ENCODE results near the gene KIF1A. TPM values are rescaled to one million over a fixed set of nuclear protein-coding genes. Genes with fewer than 3 reads are reported as not detected.
A peak's percentile ranks its signal among the peaks of the same experiment; 100 is the strongest.

Gene KIF1A
- total and polyA plus RNA-seq, 2 of the 13 experiments (the other 11 are each of a cell fraction or from before 2014, with no cell fraction given), result 0.01 TPM; not detected in 1

DNA sequence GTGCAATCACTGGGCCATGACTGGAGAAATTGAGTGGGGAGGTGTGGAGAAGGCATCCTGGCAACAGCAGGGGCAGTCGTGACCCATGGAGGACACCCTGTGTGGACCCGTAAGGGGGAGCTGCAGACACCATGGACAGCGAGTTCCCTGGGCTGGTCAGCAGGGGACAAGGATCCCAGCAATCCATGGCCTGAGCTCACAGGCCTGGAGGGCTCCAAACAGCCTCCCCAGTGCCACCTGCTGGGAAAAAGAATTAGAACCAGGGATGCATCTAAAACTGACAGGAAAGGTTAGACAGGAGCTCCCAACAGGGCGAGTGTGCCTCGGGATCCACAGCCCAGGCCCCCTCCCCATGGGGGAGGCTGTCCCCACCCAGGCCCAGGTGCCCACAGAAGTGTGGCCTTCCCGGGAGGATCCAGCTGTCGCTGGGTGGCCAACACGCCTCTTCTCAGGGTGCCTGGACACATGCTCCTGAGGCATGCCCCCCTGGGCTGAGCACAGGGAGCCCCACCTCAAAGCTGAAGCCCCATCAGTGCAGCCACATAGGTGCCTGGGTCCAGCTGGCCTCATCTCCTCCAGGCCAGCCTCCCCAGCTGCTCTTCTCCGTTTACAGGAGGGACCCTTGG, 20.5 kb upstream of the KIF1A start (continued):
- TF ChIP-seq ZNF574 (CRISPR knock-in tag; IDR thresholded peaks at IDR 0.05) (peak; percentile 76), ISX (CRISPR knock-in tag; conservative IDR thresholded peaks at IDR 0.05) (no peak), ZFY (CRISPR knock-in tag; IDR thresholded peaks at IDR 0.05) (peak; percentile 38; the same call in 1 of the 2 replicates), TBX3 (IDR thresholded peaks at IDR 0.05; ENCODE audit: borderline replicate concordance) (no peak), ZNF768 (CRISPR knock-in tag; IDR thresholded peaks at IDR 0.05) (peak; percentile 24; the same call in 1 of the 2 replicates), ATF7-NPFF (CRISPR knock-in tag; IDR thresholded peaks at IDR 0.05; ENCODE audit: low read depth) (no peak), FOXO1 (CRISPR knock-in tag; IDR thresholded peaks at IDR 0.05) (no peak), ZNF639 (CRISPR knock-in tag; conservative IDR thresholded peaks at IDR 0.05) (no peak), ZSCAN30 (CRISPR knock-in tag; IDR thresholded peaks at IDR 0.05) (no peak), ZNF317 (CRISPR knock-in tag; IDR thresholded peaks at IDR 0.05) (no peak; the same call in 1 of the 2 replicates)
- TF ChIP-seq, protein P1, sequence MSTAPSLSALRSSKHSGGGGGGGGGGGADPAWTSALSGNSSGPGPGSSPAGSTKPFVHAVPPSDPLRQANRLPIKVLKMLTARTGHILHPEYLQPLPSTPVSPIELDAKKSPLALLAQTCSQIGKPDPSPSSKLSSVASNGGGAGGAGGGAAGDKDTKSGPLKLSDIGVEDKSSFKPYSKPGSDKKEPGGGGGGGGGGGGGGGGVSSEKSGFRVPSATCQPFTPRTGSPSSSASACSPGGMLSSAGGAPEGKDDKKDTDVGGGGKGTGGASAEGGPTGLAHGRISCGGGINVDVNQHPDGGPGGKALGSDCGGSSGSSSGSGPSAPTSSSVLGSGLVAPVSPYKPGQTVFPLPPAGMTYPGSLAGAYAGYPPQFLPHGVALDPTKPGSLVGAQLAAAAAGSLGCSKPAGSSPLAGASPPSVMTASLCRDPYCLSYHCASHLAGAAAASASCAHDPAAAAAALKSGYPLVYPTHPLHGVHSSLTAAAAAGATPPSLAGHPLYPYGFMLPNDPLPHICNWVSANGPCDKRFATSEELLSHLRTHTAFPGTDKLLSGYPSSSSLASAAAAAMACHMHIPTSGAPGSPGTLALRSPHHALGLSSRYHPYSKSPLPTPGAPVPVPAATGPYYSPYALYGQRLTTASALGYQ (CRISPR knock-in tag; IDR thresholded peaks at IDR 0.05), result no peak
- TF ChIP-seq, protein P2, sequence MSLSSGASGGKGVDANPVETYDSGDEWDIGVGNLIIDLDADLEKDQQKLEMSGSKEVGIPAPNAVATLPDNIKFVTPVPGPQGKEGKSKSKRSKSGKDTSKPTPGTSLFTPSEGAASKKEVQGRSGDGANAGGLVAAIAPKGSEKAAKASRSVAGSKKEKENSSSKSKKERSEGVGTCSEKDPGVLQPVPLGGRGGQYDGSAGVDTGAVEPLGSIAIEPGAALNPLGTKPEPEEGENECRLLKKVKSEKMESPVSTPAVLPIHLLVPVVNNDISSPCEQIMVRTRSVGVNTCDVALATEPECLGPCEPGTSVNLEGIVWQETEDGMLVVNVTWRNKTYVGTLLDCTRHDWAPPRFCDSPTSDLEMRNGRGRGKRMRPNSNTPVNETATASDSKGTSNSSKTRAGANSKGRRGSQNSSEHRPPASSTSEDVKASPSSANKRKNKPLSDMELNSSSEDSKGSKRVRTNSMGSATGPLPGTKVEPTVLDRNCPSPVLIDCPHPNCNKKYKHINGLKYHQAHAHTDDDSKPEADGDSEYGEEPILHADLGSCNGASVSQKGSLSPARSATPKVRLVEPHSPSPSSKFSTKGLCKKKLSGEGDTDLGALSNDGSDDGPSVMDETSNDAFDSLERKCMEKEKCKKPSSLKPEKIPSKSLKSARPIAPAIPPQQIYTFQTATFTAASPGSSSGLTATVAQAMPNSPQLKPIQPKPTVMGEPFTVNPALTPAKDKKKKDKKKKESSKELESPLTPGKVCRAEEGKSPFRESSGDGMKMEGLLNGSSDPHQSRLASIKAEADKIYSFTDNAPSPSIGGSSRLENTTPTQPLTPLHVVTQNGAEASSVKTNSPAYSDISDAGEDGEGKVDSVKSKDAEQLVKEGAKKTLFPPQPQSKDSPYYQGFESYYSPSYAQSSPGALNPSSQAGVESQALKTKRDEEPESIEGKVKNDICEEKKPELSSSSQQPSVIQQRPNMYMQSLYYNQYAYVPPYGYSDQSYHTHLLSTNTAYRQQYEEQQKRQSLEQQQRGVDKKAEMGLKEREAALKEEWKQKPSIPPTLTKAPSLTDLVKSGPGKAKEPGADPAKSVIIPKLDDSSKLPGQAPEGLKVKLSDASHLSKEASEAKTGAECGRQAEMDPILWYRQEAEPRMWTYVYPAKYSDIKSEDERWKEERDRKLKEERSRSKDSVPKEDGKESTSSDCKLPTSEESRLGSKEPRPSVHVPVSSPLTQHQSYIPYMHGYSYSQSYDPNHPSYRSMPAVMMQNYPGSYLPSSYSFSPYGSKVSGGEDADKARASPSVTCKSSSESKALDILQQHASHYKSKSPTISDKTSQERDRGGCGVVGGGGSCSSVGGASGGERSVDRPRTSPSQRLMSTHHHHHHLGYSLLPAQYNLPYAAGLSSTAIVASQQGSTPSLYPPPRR (CRISPR knock-in tag; IDR thresholded peaks at IDR 0.05; ENCODE audit: borderline replicate concordance), result no peak
- TF ChIP-seq, protein P3, sequence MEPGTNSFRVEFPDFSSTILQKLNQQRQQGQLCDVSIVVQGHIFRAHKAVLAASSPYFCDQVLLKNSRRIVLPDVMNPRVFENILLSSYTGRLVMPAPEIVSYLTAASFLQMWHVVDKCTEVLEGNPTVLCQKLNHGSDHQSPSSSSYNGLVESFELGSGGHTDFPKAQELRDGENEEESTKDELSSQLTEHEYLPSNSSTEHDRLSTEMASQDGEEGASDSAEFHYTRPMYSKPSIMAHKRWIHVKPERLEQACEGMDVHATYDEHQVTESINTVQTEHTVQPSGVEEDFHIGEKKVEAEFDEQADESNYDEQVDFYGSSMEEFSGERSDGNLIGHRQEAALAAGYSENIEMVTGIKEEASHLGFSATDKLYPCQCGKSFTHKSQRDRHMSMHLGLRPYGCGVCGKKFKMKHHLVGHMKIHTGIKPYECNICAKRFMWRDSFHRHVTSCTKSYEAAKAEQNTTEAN (CRISPR knock-in tag; conservative IDR thresholded peaks at IDR 0.05), result 0 out of 2 replicates have a peak, but pooled peaks have one; percentile 23
- TF ChIP-seq, protein P4, sequence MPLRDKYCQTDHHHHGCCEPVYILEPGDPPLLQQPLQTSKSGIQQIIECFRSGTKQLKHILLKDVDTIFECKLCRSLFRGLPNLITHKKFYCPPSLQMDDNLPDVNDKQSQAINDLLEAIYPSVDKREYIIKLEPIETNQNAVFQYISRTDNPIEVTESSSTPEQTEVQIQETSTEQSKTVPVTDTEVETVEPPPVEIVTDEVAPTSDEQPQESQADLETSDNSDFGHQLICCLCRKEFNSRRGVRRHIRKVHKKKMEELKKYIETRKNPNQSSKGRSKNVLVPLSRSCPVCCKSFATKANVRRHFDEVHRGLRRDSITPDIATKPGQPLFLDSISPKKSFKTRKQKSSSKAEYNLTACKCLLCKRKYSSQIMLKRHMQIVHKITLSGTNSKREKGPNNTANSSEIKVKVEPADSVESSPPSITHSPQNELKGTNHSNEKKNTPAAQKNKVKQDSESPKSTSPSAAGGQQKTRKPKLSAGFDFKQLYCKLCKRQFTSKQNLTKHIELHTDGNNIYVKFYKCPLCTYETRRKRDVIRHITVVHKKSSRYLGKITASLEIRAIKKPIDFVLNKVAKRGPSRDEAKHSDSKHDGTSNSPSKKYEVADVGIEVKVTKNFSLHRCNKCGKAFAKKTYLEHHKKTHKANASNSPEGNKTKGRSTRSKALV (CRISPR knock-in tag; IDR thresholded peaks at IDR 0.05), result peak; percentile 74; the same call in 1 of the 2 replicates
